GM21381 (cell line): ENCODE measurements around the gene CATSPERZ.
A peak's percentile ranks its signal among the peaks of the same experiment; 100 is the strongest.

Experiments
- ATAC-seq: cut with Tn5 transposase; IDR thresholded peaks from one replicate; pipeline ENCODE4 v1.9.1; 2021; ENCODE audit warnings: mild to moderate bottlenecking, moderate library complexity; ENCODE audit not compliant: unreplicated experiment

The CATSPERZ gene, protein sequence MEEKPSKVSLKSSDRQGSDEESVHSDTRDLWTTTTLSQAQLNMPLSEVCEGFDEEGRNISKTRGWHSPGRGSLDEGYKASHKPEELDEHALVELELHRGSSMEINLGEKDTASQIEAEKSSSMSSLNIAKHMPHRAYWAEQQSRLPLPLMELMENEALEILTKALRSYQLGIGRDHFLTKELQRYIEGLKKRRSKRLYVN

DNA sequence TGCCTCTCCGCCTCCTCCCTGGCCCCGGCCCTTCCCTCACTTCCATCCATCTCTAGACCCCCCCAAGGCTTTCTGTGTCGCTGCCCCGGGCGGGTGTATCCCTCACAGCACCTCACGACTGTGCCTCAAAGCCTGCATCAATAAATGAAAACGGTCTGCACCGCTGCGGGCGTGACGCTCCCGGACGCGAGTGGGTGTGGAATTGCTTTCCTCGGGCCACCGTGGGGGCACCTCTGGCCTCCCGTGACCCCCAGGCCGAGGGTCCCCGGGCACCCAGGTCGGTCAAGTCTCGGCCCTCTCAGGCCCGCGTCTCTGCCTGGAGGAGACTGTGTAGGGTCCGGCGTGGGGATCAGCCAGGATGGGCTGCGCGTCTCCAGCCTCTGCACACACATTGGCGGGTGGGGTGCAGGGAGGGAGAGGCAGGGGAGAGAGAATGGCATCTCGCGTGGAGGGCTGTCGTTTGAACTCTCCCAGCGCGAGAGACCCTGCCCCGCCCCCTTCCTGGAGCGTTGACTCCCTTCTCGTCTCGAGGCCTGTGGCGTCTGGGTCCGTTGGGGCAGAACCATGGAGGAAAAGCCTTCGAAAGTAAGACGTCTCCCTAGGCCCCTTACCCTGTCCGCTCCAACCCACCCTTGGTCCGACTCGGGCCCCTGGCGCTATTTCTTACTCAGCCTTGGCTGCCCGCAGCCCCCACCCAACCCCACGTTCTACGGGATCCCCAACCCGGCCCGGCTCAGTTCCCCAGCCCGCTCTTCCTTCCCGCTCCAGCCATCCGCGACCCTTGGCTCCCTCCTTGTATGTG lies at the start of gene CATSPERZ:
CATSPERZ (plus strand) TSS at position 512 of the 802 bp plus-strand sequence; CDS start at position 565, 53 bp downstream.
- no peak for ATAC-seq

DNA sequence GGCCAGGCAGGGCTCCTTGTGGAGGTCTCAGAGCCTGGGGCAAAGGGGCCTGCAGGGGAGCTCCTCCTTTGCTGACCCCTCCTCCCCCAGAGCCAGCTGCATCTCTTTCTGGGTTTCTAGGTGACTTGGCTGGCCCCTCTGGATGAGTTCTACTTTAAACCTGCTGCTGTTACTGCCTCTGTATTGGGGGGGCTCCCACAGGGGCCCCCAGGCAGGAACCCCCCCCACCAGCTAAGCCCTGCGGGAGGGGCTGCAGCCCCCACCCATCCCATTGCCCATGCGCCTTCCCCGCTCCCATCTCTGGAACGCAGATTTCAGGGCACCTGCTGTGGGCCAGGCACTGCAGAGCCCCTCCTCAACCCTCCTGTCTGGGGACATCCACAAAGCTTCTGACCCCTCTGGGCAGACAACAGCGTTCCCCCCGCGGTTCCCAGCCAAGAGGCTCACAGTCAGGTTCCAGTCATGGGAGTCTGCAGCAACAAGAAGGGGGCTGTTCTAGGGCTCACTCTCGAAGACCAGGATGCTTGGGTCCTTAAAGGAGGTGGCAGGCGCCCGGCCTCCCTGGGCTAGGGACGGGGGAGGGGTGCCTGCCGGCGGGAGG lies 49.6 kb upstream of the CATSPERZ start:
- ATAC-seq, result no peak

DNA sequence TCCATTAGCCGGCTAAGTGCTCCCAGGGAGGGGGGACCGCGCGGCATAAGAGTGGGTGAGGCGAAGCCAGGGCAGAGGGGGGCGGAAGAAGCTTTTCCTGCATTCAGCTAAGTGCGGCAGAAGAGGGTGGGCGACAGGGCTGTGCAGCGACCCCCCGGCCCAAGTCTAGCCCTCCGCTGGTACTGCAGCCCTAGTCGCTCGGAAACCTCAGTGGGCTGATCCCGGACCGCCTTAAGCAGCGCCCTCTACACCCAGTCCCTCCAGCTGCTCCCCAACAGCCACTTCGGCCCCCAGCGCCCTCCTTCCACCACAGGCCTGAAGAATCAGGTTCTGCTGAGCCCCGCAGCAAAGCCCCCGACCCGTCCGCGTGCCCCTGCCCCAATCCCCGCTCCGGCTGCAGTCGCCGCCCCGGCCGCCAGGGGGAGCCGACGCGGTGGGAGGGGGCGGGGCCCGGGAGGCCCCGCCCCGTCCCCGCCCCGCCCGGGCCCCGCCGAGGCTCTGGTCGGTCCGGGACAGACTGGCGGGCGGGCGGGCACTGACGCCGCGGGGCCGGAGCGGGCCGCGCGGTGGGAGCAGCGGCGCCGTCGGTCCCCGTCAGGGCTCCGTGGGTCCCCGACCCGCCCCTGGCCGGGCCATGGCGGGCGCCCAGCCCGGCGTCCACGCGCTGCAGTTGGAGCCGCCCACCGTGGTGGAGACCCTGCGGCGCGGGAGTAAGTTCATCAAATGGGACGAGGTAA lies 49.0 kb upstream of the CATSPERZ start, which contains the start of gene PLCB3:
PLCB3 (plus strand) TSS at position 515 of the 737 bp plus-strand sequence; CDS start at position 635, 120 bp downstream.
- ATAC-seq, result peak; percentile 33

DNA sequence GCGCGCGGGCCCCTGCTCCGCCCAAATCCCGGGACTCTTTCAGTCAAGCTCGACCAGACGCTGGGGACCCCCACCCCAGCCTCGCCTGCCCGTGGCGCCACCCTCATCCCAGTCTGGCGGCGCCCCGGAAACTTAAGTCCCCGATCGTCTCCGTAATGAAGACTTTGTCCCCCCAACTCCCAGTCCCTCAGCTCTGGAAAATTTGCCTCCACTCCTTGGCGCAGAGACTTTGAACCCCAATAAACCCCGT lies 48.5 kb upstream of the CATSPERZ start:
- no peak for ATAC-seq

GRCh38 chr11:64252003-64252872 lies 47.9 kb upstream of the CATSPERZ start:
- ATAC-seq, result no peak

DNA sequence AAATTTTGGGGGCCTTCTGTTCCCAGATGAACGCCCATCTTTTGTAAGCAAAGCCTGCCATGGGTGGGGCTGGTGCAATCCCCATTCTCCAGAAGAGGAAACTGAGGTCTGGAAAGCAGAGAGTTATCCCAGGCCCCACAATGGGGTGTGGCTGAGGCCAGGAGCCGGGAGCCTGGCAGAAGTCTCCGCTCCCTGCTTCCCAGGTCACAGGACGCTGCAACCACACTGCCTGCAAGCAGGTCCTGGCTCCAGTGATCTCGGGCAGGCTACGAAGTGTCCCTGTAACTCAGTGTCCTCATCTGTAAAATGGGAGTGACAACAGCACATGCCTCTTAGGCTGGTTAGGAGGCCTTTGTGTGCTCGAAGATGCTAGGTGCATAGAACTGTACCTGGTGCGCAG lies 47.1 kb upstream of the CATSPERZ start:
- ATAC-seq, result no peak

DNA sequence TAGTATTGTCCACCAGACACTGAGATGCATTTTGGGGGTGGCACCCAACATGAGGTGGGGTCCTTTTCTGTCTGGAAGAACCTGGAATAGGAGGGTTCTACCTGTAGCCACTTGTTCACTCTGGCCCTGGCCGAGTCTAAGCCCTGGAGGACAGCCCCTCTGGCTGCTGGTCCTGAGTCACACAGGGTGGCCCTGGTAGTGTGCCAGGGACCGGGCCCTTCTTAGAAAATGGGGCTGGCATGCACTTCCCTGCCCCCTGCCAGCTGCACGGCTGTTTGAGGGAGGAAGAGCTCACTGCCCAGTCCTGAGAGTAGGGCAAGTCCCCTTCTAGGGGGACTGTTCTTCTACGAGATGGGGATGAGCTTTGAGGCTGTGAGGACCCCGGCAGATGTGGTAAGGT lies 46.7 kb upstream of the CATSPERZ start:
- ATAC-seq, result no peak

GRCh38 chr11:64254326-64254725 lies 45.8 kb upstream of the CATSPERZ start:
- ATAC-seq, result no peak

DNA sequence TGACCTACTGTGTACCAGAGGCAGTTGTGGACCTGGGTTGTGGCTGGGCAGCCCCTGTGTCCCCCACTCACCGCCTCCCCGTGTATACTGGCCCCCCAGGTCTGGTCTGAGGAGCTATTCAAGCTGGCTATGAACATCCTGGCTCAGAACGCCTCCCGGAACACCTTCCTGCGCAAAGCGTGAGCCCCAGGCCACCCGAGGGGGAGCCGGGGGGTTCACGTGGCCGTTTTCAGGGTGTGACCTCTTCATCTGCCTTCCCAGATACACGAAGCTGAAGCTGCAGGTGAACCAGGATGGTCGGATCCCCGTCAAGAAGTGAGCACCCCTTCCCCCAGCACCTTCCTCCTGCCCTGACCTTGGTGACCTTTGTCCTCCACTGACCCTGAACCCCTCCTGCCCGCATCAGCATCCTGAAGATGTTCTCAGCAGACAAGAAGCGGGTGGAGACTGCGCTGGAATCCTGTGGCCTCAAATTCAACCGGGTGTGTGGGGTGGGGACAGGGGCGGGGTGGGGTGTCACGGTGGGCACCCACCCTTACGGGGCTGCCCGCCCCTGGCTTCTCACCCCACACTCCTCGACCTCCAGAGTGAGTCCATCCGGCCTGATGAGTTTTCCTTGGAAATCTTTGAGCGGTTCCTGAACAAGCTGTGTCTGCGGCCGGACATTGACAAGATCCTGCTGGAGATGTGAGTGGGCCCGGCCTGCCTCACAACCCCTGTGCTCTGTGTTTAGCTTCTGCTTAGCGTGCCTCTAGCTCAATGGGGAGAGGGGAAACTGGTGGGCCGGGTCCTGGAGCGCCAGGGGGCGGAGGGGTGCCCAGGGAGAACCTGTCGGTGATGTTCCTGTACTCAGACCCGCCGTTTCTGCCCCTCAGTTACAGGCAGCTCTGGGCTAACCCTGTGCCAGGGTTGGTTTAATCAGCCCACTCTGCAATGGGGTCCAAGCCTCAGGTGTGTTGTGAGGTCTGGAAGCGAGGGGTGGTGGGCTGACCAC lies 44.7 kb upstream of the CATSPERZ start:
- no peak for ATAC-seq

DNA sequence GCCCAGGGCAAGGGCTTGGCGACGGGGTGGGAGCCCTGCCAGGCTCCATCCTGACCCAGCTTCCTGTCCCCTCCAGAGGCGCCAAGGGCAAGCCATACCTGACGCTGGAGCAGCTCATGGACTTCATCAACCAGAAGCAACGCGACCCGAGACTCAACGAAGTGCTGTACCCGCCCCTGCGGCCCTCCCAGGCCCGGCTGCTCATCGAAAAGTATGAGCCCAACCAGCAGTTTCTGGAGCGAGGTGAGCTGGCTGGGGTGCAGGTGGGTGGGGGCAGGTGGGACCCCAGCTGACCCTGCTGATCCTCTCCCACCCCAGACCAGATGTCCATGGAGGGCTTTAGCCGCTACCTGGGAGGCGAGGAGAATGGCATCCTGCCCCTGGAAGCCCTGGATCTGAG lies 43.9 kb upstream of the CATSPERZ start:
- no peak for ATAC-seq

DNA sequence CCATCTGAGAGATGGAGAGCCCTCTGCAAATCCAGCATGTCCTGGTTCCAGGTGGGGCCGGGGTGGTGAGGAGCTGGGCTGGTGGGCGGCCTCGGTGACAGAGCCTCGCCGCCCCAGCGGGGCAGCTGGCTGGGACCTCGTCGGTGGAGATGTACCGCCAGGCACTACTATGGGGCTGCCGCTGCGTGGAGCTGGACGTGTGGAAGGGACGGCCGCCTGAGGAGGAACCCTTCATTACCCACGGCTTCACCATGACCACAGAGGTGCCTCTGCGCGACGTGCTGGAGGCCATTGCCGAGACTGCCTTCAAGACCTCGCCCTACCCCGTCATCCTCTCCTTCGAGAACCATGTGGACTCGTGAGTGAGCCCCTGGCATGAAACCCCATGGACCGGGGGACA lies 41.8 kb upstream of the CATSPERZ start:
- no peak for ATAC-seq

DNA sequence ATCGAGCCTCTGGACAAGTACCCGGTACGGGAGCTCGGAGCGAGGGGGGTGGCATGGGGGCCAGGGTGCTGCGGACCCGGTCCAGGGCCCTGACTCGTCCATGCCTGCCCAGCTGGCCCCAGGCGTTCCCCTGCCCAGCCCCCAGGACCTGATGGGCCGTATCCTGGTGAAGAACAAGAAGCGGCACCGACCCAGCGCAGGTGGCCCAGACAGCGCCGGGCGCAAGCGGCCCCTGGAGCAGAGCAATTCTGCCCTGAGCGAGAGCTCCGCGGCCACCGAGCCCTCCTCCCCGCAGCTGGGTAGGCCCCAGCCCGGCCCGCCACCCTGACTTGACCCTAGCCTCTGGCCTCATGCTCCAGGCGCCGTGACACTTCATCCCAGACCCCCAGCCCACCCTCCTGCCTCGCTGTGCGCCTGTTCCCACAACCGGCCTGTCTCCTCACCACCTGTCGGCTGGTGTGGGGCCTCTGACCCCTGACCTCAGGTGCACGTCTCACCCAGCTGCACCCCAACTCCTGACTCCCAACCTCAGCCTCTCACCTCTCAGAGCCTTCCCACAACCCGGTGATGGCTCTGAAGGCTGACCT lies 41.1 kb upstream of the CATSPERZ start:
- ATAC-seq, result no peak

- no peak for ATAC-seq
These were observed 40.6 kb upstream of the CATSPERZ start for GRCh38 chr11:64259533-64260067.

DNA sequence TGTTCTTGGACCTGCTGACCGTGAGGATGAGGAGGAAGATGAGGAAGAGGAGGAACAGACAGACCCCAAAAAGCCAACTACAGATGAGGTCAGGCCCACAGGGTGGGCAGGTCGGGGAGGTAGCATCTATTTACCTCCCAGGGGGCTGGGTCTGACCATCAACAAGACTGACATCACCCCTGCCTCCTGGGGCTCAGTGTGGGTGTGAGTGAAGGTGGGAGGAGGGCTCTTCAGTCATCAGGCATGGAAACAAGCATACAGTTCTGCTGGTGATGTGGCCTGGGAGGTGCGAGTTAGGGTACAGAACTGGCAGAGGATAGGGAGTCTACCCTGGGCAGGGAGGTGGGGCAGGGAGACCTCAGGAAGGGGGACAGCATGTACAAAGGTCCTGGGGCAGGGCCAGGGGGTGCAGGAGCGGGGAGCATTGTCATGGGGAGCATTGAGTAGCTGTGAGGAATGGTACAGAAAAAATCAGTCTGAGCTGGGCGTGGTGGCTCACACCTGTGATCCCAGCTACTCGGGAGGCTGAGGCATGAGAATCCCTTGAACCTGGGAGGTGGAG lies 39.9 kb upstream of the CATSPERZ start:
- ATAC-seq, result no peak

- no peak for ATAC-seq
These were observed 38.5 kb upstream of the CATSPERZ start for GRCh38 chr11:64261556-64262080.

GRCh38 chr11:64262271-64263002 lies 37.7 kb upstream of the CATSPERZ start:
- no peak for ATAC-seq
